Activated CD4-positive, alpha-beta T cell treated with anti-CD3 and anti-CD28 coated beads for 48 hours (primary cell): ENCODE data around the gene SMARCA2.

Source experiments
- DNase-seq: peaks from one replicate; pipeline ENCODE4 v3.0.0-alpha.2; 2020

Gene SMARCA2

GRCh38 chr9:2043243-2043642 is 28.1 kb downstream of the SMARCA2 start:
- no peak for DNase-seq

GRCh38 chr9:2043881-2044462 is 28.8 kb downstream of the SMARCA2 start:
- no peak for DNase-seq

- no peak for DNase-seq
Observed at GRCh38 chr9:2047144-2047671, 32.1 kb downstream of the SMARCA2 start.

- DNase-seq: no peak
Observed at GRCh38 chr9:2047916-2048315, 32.8 kb downstream of the SMARCA2 start.

GRCh38 chr9:2050236-2050635 is 35.1 kb downstream of the SMARCA2 start:
- DNase-seq: no peak

GRCh38 chr9:2053883-2054845 is 39.0 kb downstream of the SMARCA2 start:
- DNase-seq: peak; percentile 75

- no peak for DNase-seq
Observed at GRCh38 chr9:2055203-2055658, 40.1 kb downstream of the SMARCA2 start.

GRCh38 chr9:2059274-2059929 is 44.3 kb downstream of the SMARCA2 start:
- no peak for DNase-seq

- no peak for DNase-seq
Observed at GRCh38 chr9:2060424-2060823, 45.3 kb downstream of the SMARCA2 start.

- no peak for DNase-seq
Observed at GRCh38 chr9:2065704-2066103, 50.6 kb downstream of the SMARCA2 start.

GRCh38 chr9:2066312-2067273 is 51.4 kb downstream of the SMARCA2 start:
- DNase-seq: no peak

- peak; percentile 6 for DNase-seq
Observed at GRCh38 chr9:2072752-2073405, 57.7 kb downstream of the SMARCA2 start.

GRCh38 chr9:2082772-2083171 is 67.6 kb downstream of the SMARCA2 start:
- DNase-seq: no peak

- DNase-seq: no peak
Observed at GRCh38 chr9:2083479-2083878, 68.3 kb downstream of the SMARCA2 start.

GRCh38 chr9:2085716-2086115 is 70.6 kb downstream of the SMARCA2 start:
- DNase-seq: no peak

- no peak for DNase-seq
Observed at GRCh38 chr9:2086116-2086515, 71.0 kb downstream of the SMARCA2 start.

- DNase-seq: no peak
Observed at GRCh38 chr9:2086971-2087370, 71.8 kb downstream of the SMARCA2 start.

GRCh38 chr9:2087500-2088313 is 72.6 kb downstream of the SMARCA2 start:
- peak; percentile 20 for DNase-seq

- no peak for DNase-seq
Observed at GRCh38 chr9:2093920-2094597, 78.9 kb downstream of the SMARCA2 start.

- DNase-seq: no peak
Observed at GRCh38 chr9:2096376-2096970, 81.3 kb downstream of the SMARCA2 start.
